GM21423 (cell line): ENCODE measurements around the gene WDR81.

ENCODE experiments used
- ATAC-seq: cut with Tn5 transposase; IDR thresholded peaks from one replicate; pipeline ENCODE4 v1.9.1; 2021; ENCODE audit warnings: mild to moderate bottlenecking, moderate library complexity; ENCODE audit not compliant: unreplicated experiment

WDR81 gene

GRCh38 chr17:1776857-1777256, 52.4 kb downstream of the WDR81 start:
- ATAC-seq: no peak

GRCh38 chr17:1779571-1780131, 55.1 kb downstream of the WDR81 start:
- no peak for ATAC-seq

DNA sequence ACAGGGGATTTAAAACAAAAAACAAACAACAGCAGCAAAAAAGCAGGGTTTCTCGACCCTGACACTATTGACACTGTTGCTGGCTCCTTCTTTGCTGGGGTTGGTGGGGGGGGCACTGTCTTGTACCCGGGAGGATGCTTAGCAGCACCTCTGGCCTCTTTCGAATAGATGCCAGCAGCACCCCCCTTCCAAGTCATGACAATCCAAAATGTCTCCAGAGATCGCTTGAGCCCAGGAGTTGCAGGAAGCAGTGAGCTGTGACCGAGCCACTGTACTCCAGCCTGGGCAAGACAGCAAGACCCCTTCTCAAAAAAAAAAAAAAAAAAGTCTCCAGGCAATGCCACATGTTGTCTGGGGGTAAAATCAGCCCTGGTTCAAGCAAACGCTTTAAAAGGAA, 57.7 kb downstream of the WDR81 start:
- no peak for ATAC-seq

DNA sequence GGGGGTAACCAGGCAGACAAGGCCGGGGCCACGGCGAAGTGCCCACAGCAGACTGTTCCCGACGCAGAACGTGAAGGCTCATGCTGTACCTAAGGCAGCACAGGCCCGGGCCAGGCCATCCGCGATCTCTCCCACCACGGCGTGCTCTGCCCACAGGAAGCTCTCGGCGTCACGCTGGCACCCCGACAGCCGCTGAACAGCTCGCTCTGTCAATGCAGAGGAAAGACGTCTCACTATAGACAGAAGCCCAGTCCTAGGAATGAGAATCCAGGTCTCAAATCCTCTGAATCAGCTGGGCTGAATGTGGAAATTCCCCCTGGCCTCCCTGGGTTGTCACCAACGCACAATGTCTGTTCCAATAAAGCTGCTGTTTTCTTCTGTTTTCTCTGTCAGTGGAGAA, 58.8 kb downstream of the WDR81 start:
- ATAC-seq: no peak

GRCh38 chr17:1783834-1784611, 59.5 kb downstream of the WDR81 start:
- ATAC-seq: no peak

GRCh38 chr17:1785930-1786329, 61.4 kb downstream of the WDR81 start:
- ATAC-seq: no peak

DNA sequence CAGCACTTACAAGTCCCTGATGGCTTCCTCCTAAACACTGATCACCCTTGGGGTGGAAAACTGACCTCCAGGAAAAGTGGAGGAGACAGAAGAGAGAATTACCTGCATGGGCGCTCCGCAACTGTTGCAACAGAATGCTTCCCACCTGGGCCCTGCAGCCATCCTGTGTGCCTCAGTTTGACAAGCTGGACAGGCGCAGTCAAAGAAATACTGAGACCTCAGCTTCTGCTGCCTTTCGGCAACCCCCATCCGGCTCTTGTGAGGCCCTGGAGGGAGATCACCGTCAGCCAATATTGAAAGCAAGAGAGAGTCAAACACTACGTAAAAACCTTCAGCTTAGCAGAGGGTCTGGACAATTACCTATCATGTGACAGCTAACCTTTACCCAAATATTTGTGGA, 62.2 kb downstream of the WDR81 start:
- no peak for ATAC-seq

DNA sequence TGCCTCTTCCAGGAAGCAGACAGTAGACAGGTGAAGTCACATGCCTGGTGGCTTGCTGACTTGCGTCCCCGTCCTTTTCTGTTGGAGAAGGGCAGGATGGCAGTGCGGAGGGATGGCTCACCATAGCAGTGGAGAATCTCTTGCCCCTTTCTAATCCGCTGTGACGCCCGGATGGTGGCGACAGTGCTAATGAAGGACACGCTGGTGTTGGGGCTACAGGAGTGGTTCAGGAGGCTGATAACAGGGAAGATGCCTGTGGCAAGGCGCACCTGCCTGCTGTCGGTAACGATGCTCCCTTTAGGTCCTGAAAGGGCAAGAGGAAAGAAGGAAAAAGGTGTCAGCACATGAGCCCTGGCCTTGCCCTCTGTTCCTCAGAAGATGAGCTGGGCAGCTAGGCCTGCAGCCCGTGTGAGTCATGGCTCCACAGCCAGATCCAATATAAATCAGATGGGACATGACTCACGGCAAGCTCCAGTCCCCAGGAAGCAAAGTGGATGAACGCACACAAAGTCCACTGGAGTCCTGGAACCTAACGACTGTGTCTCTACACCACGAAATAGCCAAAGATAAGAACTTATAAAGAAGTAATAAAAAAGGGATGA, 62.9 kb downstream of the WDR81 start:
- no peak for ATAC-seq
